ENCODE results near the gene OR5AU1. TPM values are rescaled to one million over a fixed set of nuclear protein-coding genes. Genes with fewer than 3 reads are reported as not detected.

OR5AU1 gene
- polyA plus RNA-seq (ENCODE audit: insufficient read length in 10 of 10), result under 1 TPM in 5 of 10 donors, not detected in 5; 0.01 to 0.05 (median 0.03) TPM
- long read RNA-seq, donor 1, result 0 reads
- long read RNA-seq, donor 2, result 0 reads
- long read RNA-seq, donor 3, result 0 reads
- long read RNA-seq, donor 4, result 0 reads
- long read RNA-seq, donor 5, result 0 reads
- long read RNA-seq, donor 6, result 0 reads
- long read RNA-seq, donor 7, result 0 reads
- long read RNA-seq, donor 8, result 0 reads
- long read RNA-seq, donor 9, result 0 reads

- no peak for DNase-seq
Observed at GRCh38 chr14:21155963-21156362, at the start of gene OR5AU1. TSS of gene OR5AU1 (minus strand) at chr14:21156063. CDS start at chr14:21155872, 191 bp downstream.

DNA sequence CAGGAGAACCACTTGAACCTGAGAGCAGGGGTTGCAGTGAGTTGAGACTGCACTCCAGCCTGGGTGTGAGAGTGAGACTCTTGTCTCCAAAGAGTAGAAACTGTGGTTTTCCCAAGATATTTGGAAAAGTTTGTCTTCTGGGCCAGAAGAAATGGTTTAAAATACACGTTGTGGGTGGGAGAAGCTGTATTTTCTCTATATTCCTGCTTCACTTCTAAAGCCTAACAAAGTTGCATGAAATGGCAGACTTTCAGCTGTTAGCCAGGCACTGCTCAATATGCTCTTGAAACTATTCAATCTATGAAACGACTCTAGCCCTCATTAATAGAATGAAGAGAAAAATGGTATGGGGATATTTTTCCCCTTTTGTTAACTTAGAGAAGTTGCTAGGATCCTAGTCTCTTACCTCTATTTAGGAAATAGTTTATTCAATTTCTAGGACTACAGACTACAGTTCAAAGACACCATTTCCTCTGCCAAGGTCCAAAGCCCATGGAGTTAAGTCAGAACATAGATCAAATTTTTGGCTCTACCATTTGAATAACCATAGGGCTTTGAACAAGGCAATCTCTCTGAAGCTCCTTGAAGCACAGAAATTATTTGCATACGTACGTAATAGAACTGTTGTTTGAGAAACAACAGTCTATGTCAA lies 49.3 kb upstream of the OR5AU1 start:
- no peak for DNase-seq

- DNase-seq, result no peak
Observed at GRCh38 chr14:21204167-21205025, 48.5 kb upstream of the OR5AU1 start.

DNA sequence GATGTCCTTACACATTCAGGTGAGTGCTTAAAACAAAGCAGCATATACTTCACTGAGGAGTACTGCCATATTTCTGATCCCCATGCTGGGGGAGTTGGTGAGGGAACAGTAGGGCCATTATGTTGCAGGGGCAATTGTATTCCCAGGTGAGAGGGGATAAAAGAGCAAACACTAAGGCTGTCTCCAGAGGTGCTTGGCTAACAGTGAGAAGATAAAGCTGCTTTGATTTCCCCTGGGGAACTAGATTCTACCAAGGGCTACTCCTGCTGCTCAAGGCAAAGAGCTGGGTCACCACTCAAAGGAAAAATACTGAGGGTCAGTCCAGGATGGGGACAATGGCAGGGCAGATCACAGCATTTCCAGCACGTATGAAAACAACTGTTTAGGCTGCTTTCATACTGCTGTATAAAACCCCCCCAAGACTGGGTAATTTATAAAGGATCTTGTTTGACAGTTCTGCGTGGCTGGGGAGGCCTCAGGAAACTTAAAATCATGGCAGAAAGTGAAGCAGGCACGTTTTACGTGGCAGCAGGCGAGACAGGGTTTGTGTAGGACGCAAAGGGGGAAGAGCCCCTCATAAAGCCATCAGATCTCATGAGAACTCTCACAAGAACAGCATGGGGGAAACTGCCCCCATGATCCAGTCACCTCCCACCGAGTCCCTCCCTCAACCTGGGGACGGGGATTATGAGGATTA lies 47.8 kb upstream of the OR5AU1 start:
- no peak for DNase-seq

DNA sequence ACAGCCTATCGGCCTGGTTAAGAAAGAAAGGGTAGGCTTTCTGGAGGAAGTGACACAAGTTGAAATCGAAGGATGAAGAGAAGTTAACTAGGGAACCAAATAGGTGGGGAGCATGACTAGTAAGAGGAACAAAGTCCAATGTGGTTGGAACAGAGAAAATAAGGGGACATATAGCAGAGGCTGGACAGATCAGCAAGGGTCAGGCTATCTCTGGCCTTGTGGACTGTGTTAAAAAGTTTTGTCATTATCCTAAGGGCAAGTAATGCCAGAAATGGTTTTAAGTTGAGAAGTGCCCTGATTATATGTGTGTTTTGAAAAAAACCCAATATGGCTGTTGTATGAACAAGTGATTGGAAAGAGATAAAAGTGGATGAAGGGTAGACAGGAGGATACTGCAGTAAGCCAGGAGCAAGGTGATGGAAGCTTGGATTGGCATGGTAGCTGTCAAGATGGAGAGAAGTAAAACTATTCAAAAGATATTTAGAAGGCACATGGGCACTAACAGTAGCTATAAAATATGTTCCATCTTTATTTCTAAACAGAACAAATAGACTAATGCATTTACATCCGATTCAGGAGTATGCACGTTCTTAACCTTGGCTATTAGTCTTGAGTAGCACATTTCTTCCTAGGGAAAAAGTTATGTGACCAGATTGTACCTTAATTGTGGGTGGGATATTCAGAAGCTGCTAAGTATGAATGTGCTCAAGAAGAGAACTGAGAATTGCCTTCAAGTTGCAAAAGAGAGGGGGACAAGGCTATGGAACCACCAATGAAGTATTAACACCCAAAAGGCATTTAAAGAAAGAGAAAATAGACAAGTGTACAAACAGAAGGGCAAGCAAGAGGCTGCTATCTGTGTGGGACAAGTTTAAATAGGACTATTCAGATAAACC lies 46.8 kb upstream of the OR5AU1 start:
- DNase-seq, result no peak

DNA sequence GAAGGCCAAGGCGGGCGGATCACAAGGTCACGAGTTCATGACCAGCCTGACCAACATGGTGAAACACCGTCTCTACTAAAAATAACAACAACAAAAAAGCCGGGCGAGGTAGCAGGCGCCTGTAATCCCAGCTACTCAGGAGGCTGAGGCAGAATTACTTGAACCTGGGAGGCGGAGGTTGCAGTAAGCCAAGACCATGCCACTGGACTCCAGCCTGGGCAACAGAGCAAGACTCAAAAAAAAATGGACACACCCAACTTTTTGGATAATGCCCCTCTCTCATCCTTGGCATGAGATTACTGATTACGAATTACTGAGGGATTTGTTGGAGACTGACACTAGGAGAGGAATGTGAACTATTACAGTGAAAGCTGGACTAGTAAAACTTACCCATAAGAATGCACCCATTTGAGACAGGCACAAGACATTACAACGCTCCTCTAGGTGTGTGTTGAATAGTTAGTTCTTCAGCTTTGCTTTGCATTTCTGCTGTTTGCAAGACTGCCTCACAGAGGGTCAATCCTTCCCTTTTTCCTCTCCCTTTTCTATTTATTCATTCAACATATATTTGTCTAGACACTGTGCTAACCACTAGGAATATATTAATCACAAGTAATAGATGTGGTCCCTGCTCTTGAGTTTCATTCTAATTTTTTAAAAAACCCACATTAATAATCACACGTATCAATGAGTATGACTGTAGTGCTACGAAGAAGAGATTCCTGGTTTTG lies 46.0 kb upstream of the OR5AU1 start:
- DNase-seq, result no peak

GRCh38 chr14:21200752-21201461 lies 45.0 kb upstream of the OR5AU1 start:
- no peak for DNase-seq

GRCh38 chr14:21199611-21200560 lies 44.0 kb upstream of the OR5AU1 start:
- no peak for DNase-seq

DNA sequence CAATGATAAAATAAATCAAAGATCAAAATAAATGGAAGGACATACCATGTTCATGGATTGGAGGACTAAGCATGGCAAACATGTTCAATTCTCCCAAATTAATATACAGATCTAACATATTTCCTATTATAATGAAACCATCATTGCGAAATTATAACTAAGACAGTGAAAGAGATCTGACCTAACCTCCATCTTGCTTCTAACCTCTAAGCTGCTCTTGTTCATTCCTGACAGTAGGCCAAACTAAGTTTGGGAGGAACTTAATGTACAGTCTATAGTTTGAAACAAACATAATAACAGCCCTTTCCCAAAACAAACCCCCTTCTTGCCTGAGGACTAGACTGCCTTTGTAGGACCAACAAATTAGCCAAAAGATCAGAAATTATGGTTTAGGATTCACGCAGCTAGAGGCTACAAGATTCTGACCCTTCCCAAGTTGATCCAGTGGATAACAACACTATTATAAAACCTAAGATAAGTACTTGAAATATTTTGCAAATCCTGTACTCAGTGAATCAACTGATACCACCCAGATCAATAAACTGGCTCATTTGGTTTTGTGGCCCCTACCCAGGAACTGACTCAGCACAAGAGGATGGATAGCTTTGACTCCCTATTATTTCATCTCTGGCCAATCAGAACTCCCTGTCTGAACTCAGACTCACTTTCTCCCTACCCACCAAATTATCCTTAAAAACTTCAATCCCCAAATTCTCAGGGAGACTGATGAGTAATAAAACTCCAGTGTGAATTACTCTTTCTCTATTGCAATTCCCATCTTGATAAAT lies 41.7 kb upstream of the OR5AU1 start:
- DNase-seq, result no peak

DNA sequence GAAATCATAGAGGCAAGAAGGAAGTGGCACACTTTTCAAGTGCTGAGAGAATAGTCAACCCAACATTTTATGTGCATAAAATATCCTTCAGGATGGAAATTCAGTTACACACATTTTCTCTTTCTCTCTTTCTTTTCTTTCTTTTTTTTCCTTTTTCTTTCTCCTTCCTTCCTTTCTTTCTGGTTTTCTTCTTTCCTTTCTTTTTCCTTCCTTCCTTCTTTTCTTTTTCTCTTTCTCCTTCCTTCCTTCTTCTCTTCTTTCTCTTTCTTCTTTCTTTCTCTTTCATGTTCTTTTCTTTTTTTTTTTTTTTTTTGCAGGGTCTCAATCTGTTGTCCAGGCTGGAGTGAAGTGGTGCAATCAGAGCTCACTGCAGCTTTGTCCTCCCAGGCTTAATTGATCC lies 38.7 kb upstream of the OR5AU1 start:
- DNase-seq, result no peak

DNA sequence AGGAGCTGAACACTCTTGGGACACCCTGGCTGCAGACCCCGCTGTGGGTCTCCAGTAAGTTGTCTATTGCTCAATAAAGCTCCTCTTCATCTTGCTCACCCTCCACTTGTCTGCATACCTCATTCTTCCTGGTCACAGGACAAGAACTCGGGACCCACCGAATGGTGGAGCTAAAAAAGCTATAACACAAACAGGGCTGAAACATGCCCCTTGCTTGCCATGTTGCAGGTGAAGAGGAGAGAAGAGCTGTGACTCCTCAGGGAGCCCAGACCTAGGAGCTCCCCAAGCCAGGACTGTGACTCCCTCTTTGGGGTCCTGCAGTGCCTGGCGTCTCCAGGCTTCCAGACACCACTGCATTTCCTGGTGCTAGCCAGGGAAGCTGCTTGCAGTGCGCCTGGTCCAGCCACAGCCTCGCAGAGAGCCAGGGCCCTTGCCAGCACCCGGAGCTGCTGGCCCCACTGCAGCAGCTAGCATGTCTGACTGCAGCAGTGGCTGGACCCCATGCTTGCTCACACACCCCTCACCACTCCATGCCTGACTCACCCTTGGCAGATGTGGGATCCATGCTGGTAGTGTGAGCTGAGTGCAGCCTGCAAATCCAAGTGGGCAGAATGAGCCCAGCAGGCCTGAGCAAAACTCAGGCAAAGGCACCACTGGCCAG lies 37.1 kb upstream of the OR5AU1 start:
- DNase-seq, result no peak

DNA sequence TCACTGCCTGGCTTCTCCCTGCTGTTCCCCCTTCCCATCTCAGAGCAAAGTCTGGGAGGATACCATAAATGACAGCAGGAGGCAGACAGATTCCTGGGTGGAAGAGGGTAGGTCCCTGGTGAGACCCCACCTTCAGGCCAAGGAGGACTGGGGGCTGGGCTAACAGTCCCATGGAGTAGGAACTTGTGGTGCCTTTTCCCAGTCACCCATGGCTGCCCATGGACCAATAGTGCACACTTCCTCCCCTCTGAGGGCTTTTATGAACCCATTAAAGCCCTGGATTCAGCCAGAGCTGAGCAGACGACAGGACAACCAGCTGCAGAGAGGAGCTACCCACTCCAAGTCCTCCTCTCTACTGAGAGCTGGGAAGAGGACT lies 36.6 kb upstream of the OR5AU1 start:
- DNase-seq, result no peak

- peak; percentile 23 to 72 (median 48) for DNase-seq
Observed at GRCh38 chr14:21191809-21192446, 36.1 kb upstream of the OR5AU1 start.

- DNase-seq, result no peak
Observed at GRCh38 chr14:21191261-21191808, 35.5 kb upstream of the OR5AU1 start.

DNA sequence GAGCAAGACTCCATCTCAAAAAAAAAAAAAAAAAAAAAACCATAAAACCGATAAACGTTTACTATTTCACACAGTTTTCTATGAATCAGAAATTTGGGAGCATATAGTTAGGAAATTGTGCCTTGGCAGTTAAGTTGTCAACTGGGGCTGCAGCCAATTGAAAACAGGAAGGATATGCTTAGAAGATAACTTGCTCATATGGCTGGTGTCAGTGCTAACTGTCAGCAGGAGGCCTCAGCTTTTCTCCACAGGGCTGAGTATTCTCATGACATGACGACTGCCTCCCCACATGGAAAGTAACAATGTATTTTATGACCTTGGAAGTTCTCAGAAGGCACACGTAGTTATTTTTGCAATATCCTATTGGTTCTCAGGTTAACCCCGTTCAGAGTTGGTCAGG lies 29.6 kb upstream of the OR5AU1 start:
- no peak for DNase-seq

- DNase-seq, result no peak
Observed at GRCh38 chr14:21184254-21184653, 28.4 kb upstream of the OR5AU1 start.

Data from muscle of back (tissue), 13 donors.